Neural progenitor cell (in vitro differentiated cells): ENCODE data around the gene UBE2R2. TPM values are rescaled to one million over a fixed set of nuclear protein-coding genes. Genes with fewer than 3 reads are reported as not detected.

Experiments
- DNase-seq: peaks from one replicate; pipeline ENCODE4 v3.0.0-alpha.2; 2016; ENCODE audit warnings: low spot score
- H2AFZ ChIP-seq: fragments of 200-600 bp; sonication (generic); replicated peaks from 2 replicates; pipeline ENCODE4 v1.6.1; 2016; ENCODE audit warnings: antibody characterized with exemption
- H3F3A ChIP-seq: fragments of 200-600 bp; sonication (generic); 2 replicates; pipeline ENCODE4 v1.6.1; 2016; ENCODE audit warnings: antibody characterized with exemption, low read depth
- H3K27ac ChIP-seq: fragments of 200-600 bp; sonication (generic); 2 replicates; pipeline ENCODE4 v1.5.1; 2016; ENCODE audit warnings: mild to moderate bottlenecking
- H3K27me3 ChIP-seq: fragments of 200-600 bp; sonication (generic); 2 replicates; pipeline ENCODE4 v1.6.1; 2016; ENCODE audit warnings: mild to moderate bottlenecking, moderate library complexity
- H3K36me3 ChIP-seq: fragments of 200-600 bp; sonication (generic); 2 replicates; pipeline ENCODE4 v1.5.1; 2016
- H3K4me1 ChIP-seq: fragments of 200-600 bp; sonication (generic); 2 replicates; pipeline ENCODE4 v1.6.1; 2016; ENCODE audit warnings: mixed run types
- H3K4me2 ChIP-seq: fragments of 200-600 bp; sonication (generic); 2 replicates; pipeline ENCODE4 v1.6.1; 2016
- H3K4me3 ChIP-seq: fragments of 200-600 bp; sonication (generic); 2 replicates; pipeline ENCODE4 v1.5.1; 2016
- H3K79me2 ChIP-seq: fragments of 200-600 bp; sonication (generic); 2 replicates; pipeline ENCODE4 v1.6.1; 2016; ENCODE audit warnings: low read depth
- H3K9ac ChIP-seq: fragments of 200-600 bp; sonication (generic); 2 replicates; pipeline ENCODE4 v1.6.1; 2016
- H3K9me3 ChIP-seq: fragments of 200-600 bp; sonication (generic); 2 replicates; pipeline ENCODE4 v1.5.1; 2016; ENCODE audit warnings: low read depth
- H4K20me1 ChIP-seq: fragments of 200-600 bp; sonication (generic); 2 replicates; pipeline ENCODE4 v1.6.1; 2016; ENCODE audit warnings: low read depth
- H3K27ac Mint-ChIP-seq: 3 replicates; pipeline ENCODE4 v1.8.0; 2021; ENCODE audit warnings: mixed read lengths
- H3K27me3 Mint-ChIP-seq: 2 replicates; pipeline ENCODE4 v1.8.0; 2022; ENCODE audit warnings: low read depth, mild to moderate bottlenecking, inconsistent platforms, moderate library complexity, mixed read lengths; ENCODE audit not compliant: insufficient read depth
- H3K36me3 Mint-ChIP-seq: 3 replicates; pipeline ENCODE4 v1.8.0; 2021; ENCODE audit warnings: mixed read lengths
- H3K4me1 Mint-ChIP-seq: 3 replicates; pipeline ENCODE4 v1.8.0; 2021; ENCODE audit warnings: mixed read lengths
- H3K4me3 Mint-ChIP-seq: 3 replicates; pipeline ENCODE4 v1.8.0; 2021; ENCODE audit warnings: mild to moderate bottlenecking, moderate library complexity, mixed read lengths
- H3K9me3 Mint-ChIP-seq: 3 replicates; pipeline ENCODE4 v1.8.0; 2020; ENCODE audit warnings: mixed read lengths
- EZH2 ChIP-seq: fragments of 200-600 bp; sonication (generic); IDR thresholded peaks from 2 replicates; pipeline ENCODE4 v1.6.1; 2017; ENCODE audit warnings: antibody characterized with exemption, mild to moderate bottlenecking, moderate library complexity
- EZH2phosphoT487 ChIP-seq: fragments of 200-600 bp; sonication (generic); IDR thresholded peaks from 2 replicates; pipeline ENCODE4 v1.6.1; 2017; ENCODE audit warnings: antibody characterized with exemption
- total RNA-seq: library from RNA; depleted of rRNA; stranded (reverse); fragments of >200 nt; gene quantifications from 2 replicates; pipeline ENCODE4 v1.2.3, GENCODE V29; 2015; ENCODE audit warnings: low replicate concordance
- TF ChIP-seq, protein P1 (sequence below): fragments of 200-600 bp; sonication (generic); IDR thresholded peaks from 2 replicates; pipeline ENCODE4 v1.5.1; 2017; ENCODE audit warnings: antibody characterized with exemption, mild to moderate bottlenecking

The UBE2R2 gene
- total RNA-seq, 1 donor from 2014 or later = 68.3 TPM

DNA sequence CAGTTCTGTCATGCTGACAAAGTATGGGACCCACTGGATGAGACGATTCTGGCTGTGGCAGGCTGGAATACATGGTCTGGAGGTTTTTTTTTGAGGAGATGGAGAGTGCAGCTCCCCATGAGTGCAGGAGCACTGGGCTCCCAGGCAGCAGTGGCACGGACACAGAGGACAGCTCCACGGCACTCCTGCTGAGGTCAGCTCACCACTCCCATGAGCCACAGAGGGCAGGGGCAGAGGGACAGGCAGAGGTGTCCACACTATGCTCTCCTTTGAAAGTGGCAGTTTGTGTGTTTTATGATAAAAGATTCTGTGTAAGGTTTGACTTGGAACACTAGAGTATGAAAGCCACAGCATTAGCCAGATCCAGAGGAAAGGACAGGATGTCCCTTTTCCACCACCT lies 114.4 kb downstream of the UBE2R2 start:
- no peaks in the 10 kb centered on the region for H3K79me2 ChIP-seq
- Mint-ChIP-seq H3K4me3 (no peak overlapping the region), H3K9me3 (no peaks in the 10 kb centered on the region), H3K27ac (no peak overlapping the region), H3K27me3 (peaks cover 2% of the 10 kb centered on the region), H3K36me3 (peaks cover 45% of the 10 kb centered on the region), H3K4me1 (no peaks in the 10 kb centered on the region)
- H3K4me3 ChIP-seq = no peak overlapping the region
- DNase-seq = no peak
- no peak overlapping the region for H3K4me2 ChIP-seq
- H4K20me1 ChIP-seq = no peaks in the 10 kb centered on the region
- no peak overlapping the region for H3K27ac ChIP-seq
- H3F3A ChIP-seq = peaks cover 5% of the 10 kb centered on the region
- no peak overlapping the region for H3K9ac ChIP-seq
- TF ChIP-seq, protein P1, sequence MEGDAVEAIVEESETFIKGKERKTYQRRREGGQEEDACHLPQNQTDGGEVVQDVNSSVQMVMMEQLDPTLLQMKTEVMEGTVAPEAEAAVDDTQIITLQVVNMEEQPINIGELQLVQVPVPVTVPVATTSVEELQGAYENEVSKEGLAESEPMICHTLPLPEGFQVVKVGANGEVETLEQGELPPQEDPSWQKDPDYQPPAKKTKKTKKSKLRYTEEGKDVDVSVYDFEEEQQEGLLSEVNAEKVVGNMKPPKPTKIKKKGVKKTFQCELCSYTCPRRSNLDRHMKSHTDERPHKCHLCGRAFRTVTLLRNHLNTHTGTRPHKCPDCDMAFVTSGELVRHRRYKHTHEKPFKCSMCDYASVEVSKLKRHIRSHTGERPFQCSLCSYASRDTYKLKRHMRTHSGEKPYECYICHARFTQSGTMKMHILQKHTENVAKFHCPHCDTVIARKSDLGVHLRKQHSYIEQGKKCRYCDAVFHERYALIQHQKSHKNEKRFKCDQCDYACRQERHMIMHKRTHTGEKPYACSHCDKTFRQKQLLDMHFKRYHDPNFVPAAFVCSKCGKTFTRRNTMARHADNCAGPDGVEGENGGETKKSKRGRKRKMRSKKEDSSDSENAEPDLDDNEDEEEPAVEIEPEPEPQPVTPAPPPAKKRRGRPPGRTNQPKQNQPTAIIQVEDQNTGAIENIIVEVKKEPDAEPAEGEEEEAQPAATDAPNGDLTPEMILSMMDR = no peak
- TF ChIP-seq EZH2 (no peak), EZH2phosphoT487 (no peak)
- no peaks in the 10 kb centered on the region for H3K9me3 ChIP-seq
- no peak overlapping the region for H2AFZ ChIP-seq
- no peaks in the 10 kb centered on the region for H3K36me3 ChIP-seq
- H3K27me3 ChIP-seq = no peaks in the 10 kb centered on the region
- peaks cover 1% of the 10 kb centered on the region for H3K4me1 ChIP-seq

DNA sequence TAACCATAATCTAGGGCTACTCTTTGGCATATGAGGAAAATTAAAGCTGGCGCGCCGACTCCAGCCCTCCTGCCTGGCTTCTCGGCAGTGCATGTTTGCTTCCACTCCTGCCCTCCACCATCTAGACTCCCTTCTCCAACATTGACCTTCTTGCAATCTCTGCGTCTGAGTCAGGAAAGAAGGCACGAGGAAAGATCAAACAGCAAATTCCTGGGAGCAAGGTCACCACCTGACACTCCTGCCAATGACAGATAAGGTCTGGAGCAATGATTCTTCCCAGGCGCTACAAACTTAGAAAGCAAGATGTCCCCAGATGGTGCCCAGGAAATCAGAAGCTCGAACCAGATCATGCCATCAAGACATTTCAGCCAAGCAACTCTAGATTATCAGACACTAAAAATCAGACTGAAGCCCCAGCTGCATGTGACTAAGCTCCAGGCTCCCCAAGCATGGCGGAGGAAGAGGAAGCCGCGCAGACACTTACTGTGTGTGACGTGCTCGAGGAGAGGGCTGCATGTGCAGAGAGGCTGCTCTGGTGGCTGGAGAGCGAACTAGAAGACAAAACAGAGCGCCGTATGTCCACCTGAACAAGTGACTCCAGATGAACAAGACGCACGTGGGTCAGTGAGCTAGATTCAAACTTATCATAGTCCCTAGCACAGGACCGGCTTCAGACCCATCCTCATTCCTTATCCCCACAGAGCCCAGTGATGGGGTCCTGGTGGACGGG lies 115.3 kb downstream of the UBE2R2 start:
- Histone ChIP-seq H4K20me1 (no peaks in the 10 kb centered on the region), H3K4me1 (no peaks in the 10 kb centered on the region), H3K27me3 (no peaks in the 10 kb centered on the region), H3K9ac (no peak overlapping the region), H3K27ac (no peak overlapping the region), H3K4me2 (no peak overlapping the region), H2AFZ (no peak overlapping the region), H3K9me3 (no peaks in the 10 kb centered on the region), H3K79me2 (no peaks in the 10 kb centered on the region), H3F3A (no peaks in the 10 kb centered on the region), H3K36me3 (no peaks in the 10 kb centered on the region), H3K4me3 (no peak overlapping the region)
- Mint-ChIP-seq H3K9me3 (no peaks in the 10 kb centered on the region), H3K4me3 (no peak overlapping the region), H3K27ac (no peak overlapping the region), H3K36me3 (peaks cover 50% of the 10 kb centered on the region), H3K27me3 (peaks cover 2% of the 10 kb centered on the region), H3K4me1 (no peaks in the 10 kb centered on the region)
- no peak for DNase-seq
- TF ChIP-seq EZH2 (no peak), EZH2phosphoT487 (no peak)
- TF ChIP-seq, protein P1 = no peak

GRCh38 chr9:33934188-33934878 lies 117.4 kb downstream of the UBE2R2 start:
- DNase-seq = no peak
- TF ChIP-seq EZH2 (no peak), EZH2phosphoT487 (no peak)
- TF ChIP-seq, protein P1 = no peak
- H3K9me3 ChIP-seq = no peaks in the 10 kb centered on the region
- H3K27me3 ChIP-seq = no peaks in the 10 kb centered on the region
- H3K79me2 ChIP-seq = no peaks in the 10 kb centered on the region
- no peak overlapping the region for H3K4me3 Mint-ChIP-seq
- H3K4me3 ChIP-seq = no peak overlapping the region
- H3K27ac Mint-ChIP-seq = no peak overlapping the region
- H2AFZ ChIP-seq = no peak overlapping the region
- H3K27me3 Mint-ChIP-seq = peaks cover 1% of the 10 kb centered on the region
- H3K9ac ChIP-seq = no peak overlapping the region
- peaks cover 49% of the 10 kb centered on the region for H3K36me3 Mint-ChIP-seq
- H3K36me3 ChIP-seq = no peaks in the 10 kb centered on the region
- H3K4me1 Mint-ChIP-seq = no peaks in the 10 kb centered on the region
- no peak overlapping the region for H3K27ac ChIP-seq
- H3K9me3 Mint-ChIP-seq = no peaks in the 10 kb centered on the region
- H4K20me1 ChIP-seq = no peaks in the 10 kb centered on the region
- H3K4me2 ChIP-seq = no peak overlapping the region
- no peaks in the 10 kb centered on the region for H3F3A ChIP-seq
- H3K4me1 ChIP-seq = no peaks in the 10 kb centered on the region
